Tibial nerve (tissue), 4 donors: Measurements from ENCODE around the gene LRRC8C.

Source experiments
- CTCF ChIP-seq, 5 experiments: fragments of 200-600 bp in 3 of 5; fragments of 450-650 bp in 2 of 5; sonication (generic) in 3 of 5; IDR thresholded peaks; one replicate each; pipeline ENCODE4 v1.5.1; 2016 to 2019; ENCODE audit warnings: antibody characterized with exemption in 5 of 5, mild to moderate bottlenecking in 3 of 5, moderate library complexity in 2 of 5
- EP300 ChIP-seq, 2 donors: sonication (generic); formaldehyde crosslinking; IDR thresholded peaks; one replicate each; pipeline ENCODE4 v1.6.1; 2017; ENCODE audit warnings: antibody characterized with exemption in 2 of 2, mild to moderate bottlenecking in 1 of 2
- POLR2A ChIP-seq, 2 donors: fragments of 450-650 bp; IDR thresholded peaks; one replicate each; pipeline ENCODE4 v1.6.1; 2017; ENCODE audit warnings: antibody characterized with exemption in 2 of 2, mild to moderate bottlenecking in 2 of 2, moderate library complexity in 2 of 2

GRCh38 chr1:89657886-89658285, 25.0 kb downstream of the LRRC8C start:
- no peak for TF ChIP-seq CTCF (IDR thresholded peaks at IDR 0.05)
- TF ChIP-seq POLR2A (IDR thresholded peaks at IDR 0.05) = no peak
- TF ChIP-seq EP300 (IDR thresholded peaks at IDR 0.05) = no peak
